ENCODE measurements around the gene MSH2.

Gene MSH2

GRCh38 chr2:47483191-47483590 is 80.2 kb downstream of the MSH2 start:
- DNase-seq, result no peak
- no peaks in the 10 kb centered on the region for H3K9me3 Mint-ChIP-seq
- no peak overlapping the region for H3K27ac Mint-ChIP-seq
- H3K4me1 Mint-ChIP-seq, result peaks cover 21% of the 10 kb centered on the region
- H3K27me3 Mint-ChIP-seq, result no peaks in the 10 kb centered on the region
- ATAC-seq, result no peak
- H3K4me3 Mint-ChIP-seq, result no peak overlapping the region
- H3K36me3 Mint-ChIP-seq (ENCODE audit: low read depth), result peaks cover 49% of the 10 kb centered on the region

DNA sequence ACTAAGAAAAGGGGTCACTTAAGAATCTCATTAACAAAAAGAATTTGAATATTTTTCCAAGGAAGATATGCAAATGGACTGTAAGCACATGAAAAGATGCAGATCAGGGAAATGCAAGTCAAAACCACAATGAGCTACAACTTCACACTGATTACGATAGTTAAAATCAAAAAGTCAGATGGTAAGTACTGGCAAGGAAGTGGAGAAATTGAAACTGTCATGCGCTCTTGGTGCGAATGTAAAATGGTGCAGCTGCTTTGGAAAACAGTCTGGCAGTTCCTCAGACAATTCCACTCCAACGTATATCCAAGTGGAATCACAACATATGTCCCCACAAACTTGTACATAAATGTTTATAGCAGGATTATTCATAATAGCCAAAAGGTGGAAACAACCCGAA is 81.4 kb downstream of the MSH2 start:
- H3K9me3 Mint-ChIP-seq, result no peaks in the 10 kb centered on the region
- H3K27ac Mint-ChIP-seq, result no peak overlapping the region
- DNase-seq (no peak), ATAC-seq (no peak)
- no peaks in the 10 kb centered on the region for H3K27me3 Mint-ChIP-seq
- peaks cover 40% of the 10 kb centered on the region for H3K36me3 Mint-ChIP-seq (ENCODE audit: low read depth)
- H3K4me1 Mint-ChIP-seq, result peaks cover 23% of the 10 kb centered on the region
- no peak overlapping the region for H3K4me3 Mint-ChIP-seq

DNA sequence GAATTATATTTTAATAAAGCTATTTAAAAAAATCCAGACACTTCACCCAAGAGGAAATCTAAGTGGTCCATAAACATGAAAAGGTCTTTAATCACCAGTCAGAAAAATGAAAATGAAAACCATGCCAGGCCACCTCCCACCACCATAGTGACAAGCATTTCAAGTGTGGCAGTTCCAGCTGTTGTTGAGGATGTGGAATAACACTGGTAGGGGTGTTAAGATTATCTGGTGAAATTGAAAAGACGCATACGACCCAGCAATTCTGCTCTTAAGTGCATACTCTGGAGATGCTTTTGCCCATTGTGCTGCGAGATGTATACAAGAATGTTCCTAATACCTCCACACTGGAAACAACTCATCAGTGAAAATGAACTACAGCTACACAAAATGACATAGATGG is 82.2 kb downstream of the MSH2 start:
- H3K36me3 Mint-ChIP-seq (ENCODE audit: low read depth), result peaks cover 40% of the 10 kb centered on the region
- DNase-seq (no peak), ATAC-seq (no peak)
- H3K27me3 Mint-ChIP-seq, result no peaks in the 10 kb centered on the region
- no peak overlapping the region for H3K27ac Mint-ChIP-seq
- H3K4me3 Mint-ChIP-seq, result no peak overlapping the region
- no peaks in the 10 kb centered on the region for H3K9me3 Mint-ChIP-seq
- peaks cover 29% of the 10 kb centered on the region for H3K4me1 Mint-ChIP-seq

DNA sequence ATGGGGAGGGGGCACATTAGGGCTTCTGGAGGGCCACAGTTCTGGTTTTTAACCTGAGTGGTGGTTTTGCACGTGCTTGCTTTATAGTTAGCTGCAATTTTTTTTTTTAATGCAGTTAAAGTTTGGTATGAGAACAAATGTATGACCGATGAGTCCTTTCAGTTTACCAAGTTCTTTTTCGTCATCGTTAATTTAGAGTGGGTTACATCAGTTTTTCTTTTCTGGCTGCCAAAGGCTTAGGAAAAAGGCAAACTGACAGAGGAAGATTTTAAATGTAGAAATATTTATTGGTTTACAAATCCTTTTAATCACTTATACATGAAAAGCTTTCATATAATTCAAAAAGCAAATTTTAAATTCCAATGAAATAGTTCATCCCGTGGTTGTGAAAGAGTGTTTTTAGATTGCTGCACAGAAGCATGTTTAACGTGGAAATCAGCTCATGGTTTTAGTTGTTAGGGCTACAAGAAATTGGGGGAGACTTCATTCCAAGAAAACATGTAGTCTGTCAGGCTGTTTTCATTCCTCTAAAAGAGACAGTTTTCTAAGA is 82.9 kb downstream of the MSH2 start:
- Mint-ChIP-seq H3K4me1 (peaks cover 29% of the 10 kb centered on the region), H3K27ac (peak overlapping the region; percentile 49), H3K36me3 (ENCODE audit: low read depth) (peaks cover 36% of the 10 kb centered on the region), H3K4me3 (no peak overlapping the region), H3K9me3 (no peaks in the 10 kb centered on the region), H3K27me3 (no peaks in the 10 kb centered on the region)
- ATAC-seq, result no peak
- DNase-seq, result no peak

DNA sequence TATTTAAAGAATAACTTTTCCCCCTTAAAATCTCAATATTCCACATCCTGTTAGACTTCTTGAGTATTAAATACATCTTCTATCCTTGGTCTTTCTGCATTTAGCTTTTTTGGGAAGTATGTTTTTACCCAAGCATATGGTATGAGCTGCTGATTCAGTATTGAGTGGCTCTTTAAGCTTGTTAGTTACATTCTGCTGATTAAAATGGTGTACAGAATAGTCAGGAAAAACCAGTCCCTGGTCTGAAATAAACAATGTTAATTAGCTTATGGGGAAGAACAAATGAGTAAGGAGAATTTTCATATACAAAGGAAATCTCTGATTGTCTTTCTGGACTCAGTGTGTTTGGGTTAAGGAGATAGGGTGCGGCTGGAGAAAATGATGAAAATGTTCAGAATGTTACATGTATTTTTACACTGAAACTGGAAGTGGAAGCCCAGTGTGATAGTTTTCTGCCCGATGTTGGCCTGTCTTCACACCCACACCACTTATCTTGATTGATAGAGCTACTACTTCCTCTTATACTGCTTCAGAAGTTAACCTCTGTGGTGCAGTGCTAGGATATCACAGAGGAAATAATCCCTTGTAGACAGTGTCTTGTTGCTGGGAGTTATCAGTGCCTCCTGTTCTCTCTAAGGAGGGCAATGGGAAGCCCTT is 84.0 kb downstream of the MSH2 start:
- Mint-ChIP-seq H3K27ac (peak overlapping the region; percentile 52), H3K4me1 (peaks cover 29% of the 10 kb centered on the region), H3K4me3 (no peak overlapping the region), H3K27me3 (no peaks in the 10 kb centered on the region), H3K9me3 (no peaks in the 10 kb centered on the region), H3K36me3 (ENCODE audit: low read depth) (peaks cover 29% of the 10 kb centered on the region)
- DNase-seq, result no peak
- peak; percentile 85 for ATAC-seq

- peak overlapping the region; percentile 52 for H3K27ac Mint-ChIP-seq
Observed at GRCh38 chr2:47487498-47487875, 84.5 kb downstream of the MSH2 start.

GRCh38 chr2:47488870-47489584 is 86.1 kb downstream of the MSH2 start:
- Mint-ChIP-seq H3K27ac (no peak overlapping the region), H3K36me3 (ENCODE audit: low read depth) (peaks cover 15% of the 10 kb centered on the region), H3K4me3 (no peak overlapping the region), H3K9me3 (no peaks in the 10 kb centered on the region), H3K27me3 (no peaks in the 10 kb centered on the region), H3K4me1 (peaks cover 29% of the 10 kb centered on the region)
- DNase-seq, result no peak
- no peak for ATAC-seq

More at GRCh38 chr2:47487498-47487875, 84.5 kb downstream of the MSH2 start:
- Mint-ChIP-seq H3K27me3 (no peaks in the 10 kb centered on the region), H3K9me3 (no peaks in the 10 kb centered on the region), H3K36me3 (ENCODE audit: low read depth) (peaks cover 25% of the 10 kb centered on the region), H3K4me3 (no peak overlapping the region), H3K4me1 (peaks cover 29% of the 10 kb centered on the region)
- ATAC-seq (no peak), DNase-seq (no peak)

GRCh38 chr2:47490406-47490805 is 87.5 kb downstream of the MSH2 start:
- H3K9me3 Mint-ChIP-seq, result no peaks in the 10 kb centered on the region
- no peaks in the 10 kb centered on the region for H3K27me3 Mint-ChIP-seq
- no peak for ATAC-seq
- no peak overlapping the region for H3K27ac Mint-ChIP-seq
- peaks cover 25% of the 10 kb centered on the region for H3K4me1 Mint-ChIP-seq
- DNase-seq, result no peak
- no peak overlapping the region for H3K4me3 Mint-ChIP-seq
- peaks cover 6% of the 10 kb centered on the region for H3K36me3 Mint-ChIP-seq (ENCODE audit: low read depth)

DNA sequence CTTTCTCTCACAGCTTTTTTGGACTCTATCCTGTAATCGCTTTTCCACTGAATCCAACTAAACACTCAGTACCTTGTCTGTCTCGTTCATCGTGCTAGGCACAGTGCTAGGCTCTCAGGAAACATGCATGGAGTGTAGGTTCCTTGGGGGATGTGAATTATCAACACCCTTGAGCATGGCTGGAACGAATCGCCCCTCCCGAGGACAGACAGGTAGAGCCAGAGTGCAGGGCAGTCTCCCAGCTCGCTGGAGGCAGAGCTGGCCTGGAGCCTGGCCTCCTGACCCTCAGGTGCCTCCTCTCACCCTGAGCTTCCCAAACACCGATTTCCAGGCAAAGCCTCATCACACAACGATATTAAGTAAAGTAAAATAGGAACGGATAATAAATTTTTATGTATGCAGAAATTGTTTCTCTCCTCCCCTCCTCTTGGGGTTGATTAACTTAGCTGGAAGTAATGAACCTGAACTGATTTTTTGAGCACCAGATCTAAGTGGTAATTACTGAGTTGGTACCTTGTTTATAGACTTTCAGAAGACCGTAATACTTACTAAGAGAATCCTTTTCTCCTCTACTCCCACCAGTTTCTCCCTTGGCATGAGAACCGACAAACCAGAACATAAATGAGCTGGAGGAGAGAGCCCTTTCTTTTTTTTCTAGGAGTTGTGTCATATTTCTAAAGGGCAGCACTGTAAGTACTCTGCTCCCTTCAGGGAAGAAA is 90.5 kb downstream of the MSH2 start:
- Mint-ChIP-seq H3K36me3 (ENCODE audit: low read depth) (no peaks in the 10 kb centered on the region), H3K27me3 (peaks cover 2% of the 10 kb centered on the region), H3K4me1 (peaks cover 8% of the 10 kb centered on the region), H3K4me3 (no peak overlapping the region), H3K9me3 (no peaks in the 10 kb centered on the region), H3K27ac (no peak overlapping the region)
- no peak for ATAC-seq
- no peak for DNase-seq

DNA sequence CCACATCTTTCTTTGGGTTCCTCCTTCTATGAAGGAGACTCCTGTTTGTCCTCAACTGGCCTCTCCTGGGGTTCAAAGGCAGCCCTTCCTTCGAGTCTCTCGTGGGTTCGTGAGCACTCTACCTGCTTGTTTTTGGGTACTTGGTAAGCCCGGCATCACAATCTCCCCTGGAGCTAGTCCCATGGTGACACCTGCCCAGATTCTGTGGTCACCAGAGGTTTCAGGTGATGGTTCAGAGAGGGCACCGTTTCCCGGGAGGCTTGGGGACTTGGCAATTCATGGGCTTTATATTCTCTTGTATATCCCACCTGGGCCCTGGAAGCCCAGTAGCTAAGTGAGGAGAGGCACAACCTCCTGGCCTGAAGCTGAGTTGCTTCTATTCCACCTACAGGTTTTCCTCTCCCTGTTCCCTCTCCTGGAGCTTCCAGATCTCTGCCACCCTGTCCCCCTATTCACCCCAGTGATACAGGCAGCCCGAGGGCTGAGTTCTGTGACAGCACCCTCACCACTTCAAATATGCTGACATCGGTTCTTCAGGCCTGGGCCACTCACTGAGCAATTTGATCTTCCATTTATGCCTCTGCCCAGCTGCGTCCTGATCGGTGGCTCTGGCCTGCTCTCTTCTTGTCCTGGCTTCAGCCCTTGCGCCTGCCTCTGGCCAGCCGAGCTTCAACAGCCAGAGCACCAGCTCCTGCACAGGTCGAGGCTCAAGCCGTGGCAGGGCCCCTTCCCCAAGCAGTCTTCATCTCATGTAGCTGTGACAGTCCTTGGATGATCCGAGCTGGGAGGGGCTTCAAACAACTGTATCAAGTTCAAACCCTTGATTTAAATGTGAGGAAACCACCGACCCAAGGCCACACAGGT is 91.5 kb downstream of the MSH2 start:
- Mint-ChIP-seq H3K27me3 (peaks cover 2% of the 10 kb centered on the region), H3K27ac (no peak overlapping the region), H3K4me1 (peaks cover 5% of the 10 kb centered on the region), H3K36me3 (ENCODE audit: low read depth) (peaks cover 3% of the 10 kb centered on the region), H3K9me3 (peaks cover 4% of the 10 kb centered on the region), H3K4me3 (no peak overlapping the region)
- ATAC-seq (no peak), DNase-seq (no peak)

GRCh38 chr2:47497843-47498460 is 95.0 kb downstream of the MSH2 start:
- Mint-ChIP-seq H3K36me3 (ENCODE audit: low read depth) (peaks cover 11% of the 10 kb centered on the region), H3K4me3 (no peak overlapping the region)
- no peak for DNase-seq

GRCh38 chr2:47499093-47499492 is 96.1 kb downstream of the MSH2 start:
- H3K27me3 Mint-ChIP-seq, result peaks cover 4% of the 10 kb centered on the region
- H3K4me3 Mint-ChIP-seq, result no peak overlapping the region
- DNase-seq (no peak), ATAC-seq (no peak)
- peaks cover 13% of the 10 kb centered on the region for H3K4me1 Mint-ChIP-seq
- H3K27ac Mint-ChIP-seq, result no peak overlapping the region
- peaks cover 11% of the 10 kb centered on the region for H3K36me3 Mint-ChIP-seq (ENCODE audit: low read depth)
- peaks cover 20% of the 10 kb centered on the region for H3K9me3 Mint-ChIP-seq

More at GRCh38 chr2:47497843-47498460, 95.0 kb downstream of the MSH2 start:
- Mint-ChIP-seq H3K9me3 (peaks cover 20% of the 10 kb centered on the region), H3K27ac (no peak overlapping the region), H3K4me1 (peaks cover 13% of the 10 kb centered on the region), H3K27me3 (peaks cover 4% of the 10 kb centered on the region)
- ATAC-seq, result no peak

DNA sequence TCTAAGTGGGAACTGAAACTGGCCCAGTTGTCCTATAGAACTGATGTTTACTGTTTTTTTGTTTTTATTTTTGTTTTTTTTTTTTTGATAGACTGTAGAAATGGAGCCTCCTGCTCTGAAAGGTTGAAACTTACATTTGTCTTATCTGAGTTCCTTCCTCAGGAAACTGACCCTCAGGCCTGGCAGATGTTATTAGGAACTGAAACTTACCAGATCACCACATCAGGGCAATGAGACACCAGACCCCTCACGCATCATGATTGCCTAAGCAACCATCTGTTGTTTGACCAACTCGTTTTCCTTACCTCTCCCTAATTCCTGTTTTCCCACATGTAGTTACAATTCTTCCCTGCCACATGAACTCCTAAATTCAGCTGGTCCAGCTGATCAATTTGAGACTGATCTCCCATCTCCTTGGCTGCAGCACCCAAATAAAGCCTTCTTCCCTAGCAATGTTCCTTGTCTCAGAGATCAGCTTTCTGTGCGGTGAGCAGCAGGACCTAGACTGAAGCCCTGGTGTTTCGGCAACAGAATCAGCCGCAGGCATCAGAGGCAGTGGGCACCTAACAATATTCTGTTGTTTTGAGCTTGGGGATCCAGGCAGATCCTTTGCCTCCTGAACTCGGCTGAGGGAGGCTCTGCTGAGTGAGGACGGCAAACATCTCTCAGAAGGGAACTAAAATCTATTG is 96.8 kb downstream of the MSH2 start:
- peaks cover 20% of the 10 kb centered on the region for H3K9me3 Mint-ChIP-seq
- ATAC-seq, result no peak
- H3K27ac Mint-ChIP-seq, result no peak overlapping the region
- H3K4me3 Mint-ChIP-seq, result no peak overlapping the region
- DNase-seq, result no peak
- peaks cover 11% of the 10 kb centered on the region for H3K36me3 Mint-ChIP-seq (ENCODE audit: low read depth)
- peaks cover 13% of the 10 kb centered on the region for H3K4me1 Mint-ChIP-seq
- peaks cover 4% of the 10 kb centered on the region for H3K27me3 Mint-ChIP-seq

All from activated naive CD8-positive, alpha-beta T cell treated with anti-CD3 and anti-CD28 coated beads, Interleukin-2, amount 50 U/mL, for 24 hours (primary cell).